AG04449 (cell line): ENCODE measurements around the gene TNFRSF1A.

Experiments
- CTCF ChIA-PET: fragments of 350-600 bp; formaldehyde crosslinking; extraction: SDS; loops from one replicate; lab custom pipeline; 2021; ENCODE audit warnings: antibody characterized with exemption; lab: Yijun Ruan, JAX
- POLR2A ChIA-PET: fragments of 400-600, 350-600 bp; formaldehyde crosslinking; extraction: SDS; loops from one replicate; lab custom pipeline; 2020; ENCODE audit warnings: antibody characterized with exemption, inconsistent platforms; lab: Yijun Ruan, JAX
- DNase-seq: peaks from one replicate; pipeline ENCODE4 v3.0.0-alpha.2; 2010; ENCODE audit warnings: low read depth, low spot score
- H3K4me3 ChIP-seq: 2 replicates; pipeline ENCODE4 v1.5.1; 2011; ENCODE audit warnings: low read depth, mild to moderate bottlenecking, control low read depth, low read length
- TF ChIP-seq, protein P1 (sequence below): IDR thresholded peaks from one replicate; pipeline ENCODE4 v1.5.1; 2011; ENCODE audit warnings: mild to moderate bottlenecking, moderate library complexity, low read length, control low read depth, inconsistent platforms; ENCODE audit not compliant: insufficient read depth; ENCODE audit errors: missing control alignments

The TNFRSF1A gene

DNA sequence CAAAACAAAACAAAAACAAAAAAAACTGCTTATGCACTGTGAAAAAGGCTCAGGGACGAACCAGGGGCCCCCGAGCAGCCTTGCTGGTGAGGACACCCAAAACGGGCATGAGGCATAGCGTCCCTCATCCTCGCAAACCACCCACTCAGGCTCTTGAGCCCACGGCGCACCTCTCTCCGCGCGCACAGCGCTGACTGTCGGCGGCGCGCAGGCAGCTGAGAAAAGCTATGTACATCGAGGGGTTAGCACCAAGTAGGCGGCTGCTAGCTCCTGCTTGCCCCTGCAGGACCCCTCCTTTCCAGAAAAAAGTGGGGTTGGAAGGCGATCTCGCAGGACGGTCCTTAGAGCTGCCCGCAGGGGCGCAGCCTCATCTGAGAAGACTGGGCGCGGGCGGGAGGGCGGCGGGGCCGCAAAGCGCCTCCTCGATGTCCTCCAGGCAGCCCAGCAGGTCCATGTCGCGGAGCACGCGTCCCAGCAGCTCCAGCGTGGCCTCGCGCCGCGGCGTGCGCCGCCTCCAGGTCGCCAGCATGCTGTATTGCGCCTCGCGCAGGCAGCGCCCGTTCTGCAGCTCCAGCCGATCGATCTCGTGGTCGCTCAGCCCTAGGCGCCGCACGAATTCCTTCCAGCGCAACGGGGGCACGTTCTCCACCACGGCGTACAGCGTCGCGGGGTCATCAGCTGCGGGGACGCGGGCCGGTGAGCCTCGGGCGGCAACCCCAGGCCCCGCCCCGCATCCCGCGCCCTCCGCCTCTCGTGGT lies 12.8 kb downstream of the TNFRSF1A start:
- no peak for DNase-seq
- TF ChIP-seq, protein P1, sequence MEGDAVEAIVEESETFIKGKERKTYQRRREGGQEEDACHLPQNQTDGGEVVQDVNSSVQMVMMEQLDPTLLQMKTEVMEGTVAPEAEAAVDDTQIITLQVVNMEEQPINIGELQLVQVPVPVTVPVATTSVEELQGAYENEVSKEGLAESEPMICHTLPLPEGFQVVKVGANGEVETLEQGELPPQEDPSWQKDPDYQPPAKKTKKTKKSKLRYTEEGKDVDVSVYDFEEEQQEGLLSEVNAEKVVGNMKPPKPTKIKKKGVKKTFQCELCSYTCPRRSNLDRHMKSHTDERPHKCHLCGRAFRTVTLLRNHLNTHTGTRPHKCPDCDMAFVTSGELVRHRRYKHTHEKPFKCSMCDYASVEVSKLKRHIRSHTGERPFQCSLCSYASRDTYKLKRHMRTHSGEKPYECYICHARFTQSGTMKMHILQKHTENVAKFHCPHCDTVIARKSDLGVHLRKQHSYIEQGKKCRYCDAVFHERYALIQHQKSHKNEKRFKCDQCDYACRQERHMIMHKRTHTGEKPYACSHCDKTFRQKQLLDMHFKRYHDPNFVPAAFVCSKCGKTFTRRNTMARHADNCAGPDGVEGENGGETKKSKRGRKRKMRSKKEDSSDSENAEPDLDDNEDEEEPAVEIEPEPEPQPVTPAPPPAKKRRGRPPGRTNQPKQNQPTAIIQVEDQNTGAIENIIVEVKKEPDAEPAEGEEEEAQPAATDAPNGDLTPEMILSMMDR, result no peak
- H3K4me3 ChIP-seq, result no peak overlapping the region
- ChIA-PET POLR2A (no interaction called here), CTCF (interaction anchor here (1.2 to 2.4 kb wide), 2 partner anchors 136 to 234 kb away, joined by 3 to 12 read pairs; no protein-coding TSS in a partner anchor)

DNA sequence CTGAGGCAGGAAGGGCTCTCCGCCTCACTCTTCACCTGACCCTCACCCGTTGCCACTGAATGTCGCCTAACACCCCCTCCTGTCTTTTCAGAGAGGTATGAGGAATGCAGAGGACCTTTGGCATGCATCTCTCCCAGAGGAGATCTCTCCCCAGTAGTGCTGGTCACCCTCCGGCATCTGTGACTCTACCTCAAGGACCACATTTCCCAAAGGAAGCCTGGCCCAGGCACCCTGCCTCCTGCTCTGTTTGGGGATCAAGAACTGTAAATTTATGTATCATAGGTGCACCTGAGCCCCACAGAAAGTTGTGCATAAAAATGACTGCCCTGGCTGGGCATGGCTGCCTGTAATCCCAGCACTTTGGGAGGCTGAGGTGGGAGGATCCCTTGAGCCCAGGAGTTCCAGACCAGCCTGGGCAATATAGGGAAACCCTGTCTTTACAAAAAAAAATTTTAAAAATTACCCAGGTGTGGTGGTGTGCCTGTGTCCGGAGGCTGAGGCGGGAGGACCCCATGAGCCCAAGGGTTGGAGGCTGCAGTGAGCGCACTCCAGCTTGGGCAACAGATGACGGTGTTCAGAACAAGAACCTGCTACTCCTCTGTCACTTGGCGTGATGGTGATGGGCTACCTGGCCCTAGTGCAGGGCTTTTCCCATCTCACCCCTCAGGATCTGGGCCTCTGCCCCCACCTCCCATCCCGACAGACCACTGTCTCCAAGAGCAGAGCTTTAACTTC lies 13.7 kb downstream of the TNFRSF1A start:
- POLR2A ChIA-PET, result interaction anchor here (0.5 to 1.5 kb wide), 2 partner anchors 13 to 60 kb away, joined by 4 read pairs; no protein-coding TSS in a partner anchor
- TF ChIP-seq, protein P1, result no peak
- CTCF ChIA-PET, result interaction anchor here (1.3 to 2.4 kb wide), 2 partner anchors 14 to 137 kb away, joined by 3 to 12 read pairs; partner anchors contain the start of gene TNFRSF1A
- no peak for DNase-seq
- no peak overlapping the region for H3K4me3 ChIP-seq

DNA sequence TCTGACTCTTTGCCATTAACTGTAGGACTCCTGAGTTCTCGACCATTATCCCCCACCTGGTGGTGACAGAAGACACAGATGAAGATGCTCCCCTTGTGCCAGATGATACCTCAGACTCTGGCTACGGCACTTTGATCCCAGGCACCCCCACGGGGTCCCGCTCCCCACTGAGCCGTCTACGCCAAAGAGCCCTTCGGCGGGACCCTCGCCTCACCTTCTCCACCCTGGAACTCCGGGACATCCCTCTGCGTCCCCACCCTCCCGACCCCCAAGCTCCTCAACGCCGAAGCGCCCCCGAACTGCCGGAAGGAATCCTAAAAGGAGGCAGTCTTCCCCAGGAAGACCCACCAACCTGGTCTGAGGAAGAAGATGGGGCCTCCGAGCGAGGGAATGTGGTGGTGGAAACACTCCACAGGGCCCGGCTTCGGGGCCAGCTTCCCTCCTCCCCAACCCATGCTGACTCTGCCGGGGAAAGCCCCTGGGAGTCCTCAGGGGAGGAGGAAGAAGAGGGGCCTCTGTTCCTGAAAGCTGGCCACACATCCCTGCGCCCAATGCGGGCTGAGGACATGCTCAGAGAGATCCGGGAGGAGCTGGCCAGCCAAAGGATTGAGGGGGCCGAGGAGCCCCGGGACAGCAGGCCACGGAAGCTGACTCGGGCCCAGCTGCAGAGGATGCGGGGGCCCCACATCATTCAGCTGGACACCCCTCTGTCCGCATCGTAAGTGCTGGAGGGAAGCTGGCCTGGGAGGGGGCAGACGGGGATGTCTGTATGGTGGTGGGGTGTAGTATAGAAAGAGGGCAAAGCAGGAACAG lies 14.4 kb downstream of the TNFRSF1A start:
- TF ChIP-seq, protein P1, result no peak
- H3K4me3 ChIP-seq, result no peak overlapping the region
- CTCF ChIA-PET, result interaction anchor here (0.9 to 2.5 kb wide), 8 partner anchors 14 to 138 kb away, joined by 3 to 15 read pairs (median 4); partner anchors contain the start of gene TNFRSF1A
- POLR2A ChIA-PET, result interaction anchor here (0.5 to 1.5 kb wide), 3 partner anchors 9 to 61 kb away, joined by 3 to 4 read pairs (median 4); no protein-coding TSS in a partner anchor
- DNase-seq, result no peak

DNA sequence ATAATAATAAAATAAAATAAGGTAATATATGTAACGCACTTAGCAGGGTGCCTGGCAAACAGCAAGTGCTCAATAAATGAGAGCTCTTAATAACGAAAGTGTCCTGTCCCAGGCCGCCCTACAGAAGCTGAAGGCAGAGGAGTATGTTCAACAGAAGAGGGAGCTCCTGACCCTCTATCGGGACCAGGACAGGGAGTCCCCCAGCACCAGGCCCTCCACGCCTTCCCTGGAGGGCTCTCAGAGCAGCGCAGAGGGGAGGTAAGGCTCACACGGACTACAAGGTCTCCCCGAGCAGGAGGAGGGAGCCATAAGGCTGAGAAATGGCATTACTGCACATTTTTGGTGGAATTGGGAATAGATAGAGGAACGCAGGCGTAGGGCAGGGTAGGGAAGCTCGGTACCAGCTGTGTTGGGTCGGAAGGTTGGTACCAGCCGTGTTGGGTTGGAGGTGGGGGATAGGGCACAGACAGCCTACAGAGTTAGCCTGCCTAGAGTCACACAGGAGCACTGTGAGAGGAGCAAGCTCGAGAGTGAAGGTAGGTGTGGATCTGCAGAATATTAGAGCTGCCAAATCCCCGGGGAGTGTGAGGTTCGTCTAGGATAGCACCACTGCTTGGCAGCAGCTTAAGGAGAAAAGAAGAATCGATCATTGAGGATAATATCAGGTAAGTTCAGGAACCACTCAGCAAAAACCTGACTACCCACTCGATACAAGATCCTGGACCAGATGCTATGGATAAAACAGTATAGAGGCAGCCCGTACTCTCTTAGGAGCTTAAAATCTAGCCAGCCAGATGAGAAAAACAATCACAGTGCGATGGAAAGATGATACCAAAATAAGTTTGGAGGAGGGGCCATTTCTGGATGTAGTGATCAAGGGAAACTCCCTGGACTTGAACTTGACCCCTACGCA lies 15.3 kb downstream of the TNFRSF1A start:
- TF ChIP-seq, protein P1, result peak; percentile 48
- CTCF ChIA-PET, result interaction anchor here (0.6 to 2.9 kb wide), 14 partner anchors 10 to 338 kb away, joined by 3 to 17 read pairs (median 4); partner anchors contain the start of genes LTBR, TNFRSF1A and VAMP1
- no peak for DNase-seq
- POLR2A ChIA-PET, result interaction anchor here (1.0 to 1.5 kb wide), 3 partner anchors 9 to 14 kb away, joined by 3 to 5 read pairs (median 4); no protein-coding TSS in a partner anchor
- no peak overlapping the region for H3K4me3 ChIP-seq
